ENCODE results near the gene HMGN1. TPM values are rescaled to one million over a fixed set of nuclear protein-coding genes. Genes with fewer than 3 reads are reported as not detected.
A peak's percentile ranks its signal among the peaks of the same experiment; 100 is the strongest.

Gene HMGN1
- polyA plus RNA-seq, 1 donor from 2014 or later: 2,070 TPM

DNA sequence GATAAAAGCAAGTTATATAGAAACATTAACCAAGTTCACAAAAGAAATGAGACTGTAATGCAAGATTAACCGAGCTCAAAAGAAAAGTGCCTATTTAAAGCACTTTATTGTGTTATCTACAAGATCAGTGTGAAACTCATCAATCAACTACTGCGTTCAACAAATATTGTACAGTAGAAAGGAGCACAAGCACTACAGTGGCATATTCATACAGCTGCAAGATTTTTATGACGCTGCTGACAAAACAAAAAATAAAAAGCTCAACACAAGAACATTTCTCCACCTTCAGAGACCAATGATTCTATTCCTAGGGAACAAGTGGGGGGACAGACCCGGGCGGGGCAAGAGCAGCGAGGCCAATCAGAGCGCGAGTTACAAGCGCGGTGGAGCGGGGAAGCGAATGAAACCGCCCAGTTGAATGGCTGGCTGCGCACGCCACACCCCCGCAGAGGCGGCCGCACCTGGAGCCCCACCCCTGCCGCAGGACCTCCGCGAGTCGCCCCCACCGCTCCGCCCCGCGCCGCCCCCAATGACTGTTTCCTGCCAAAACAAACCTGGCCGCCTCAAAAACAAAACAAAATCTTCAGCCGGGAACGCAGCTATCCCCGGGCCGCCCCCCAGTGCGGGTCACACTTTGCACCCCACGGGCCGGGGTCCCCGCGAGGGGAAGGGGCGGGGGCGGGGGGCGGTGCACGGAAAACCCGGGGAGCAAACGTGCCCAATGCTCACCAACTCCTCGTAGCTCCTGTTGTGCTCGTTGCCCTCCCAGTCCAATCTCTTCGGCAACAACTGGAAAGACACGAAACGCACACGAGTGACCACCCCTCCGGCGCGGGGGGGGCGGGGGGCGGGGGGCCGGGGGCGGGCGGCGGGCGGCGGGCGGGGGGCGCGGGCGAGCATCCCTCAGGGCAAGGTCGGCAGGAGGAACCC, 36.5 kb downstream of the HMGN1 start:
- Histone ChIP-seq H2AFZ (ENCODE audit: low read depth, low read length) (no peak overlapping the region), H3K27ac (ENCODE audit: low read length) (peak overlapping the region; percentile 97), H3K79me2 (replicated peaks; ENCODE audit: insufficient read depth, low read length) (peaks cover 48% of the 10 kb centered on the region), H3K27me3 (ENCODE audit: insufficient read depth, low read depth, low read length) (no peaks in the 10 kb centered on the region), H4K20me1 (ENCODE audit: insufficient read depth) (peaks cover 6% of the 10 kb centered on the region), H3K9ac (ENCODE audit: low read length) (peak overlapping the region; percentile 99), H3K9me2 (ENCODE audit: insufficient read depth, low read length) (no peaks in the 10 kb centered on the region), H3K36me3 (ENCODE audit: insufficient read depth, low read length) (no peaks in the 10 kb centered on the region), H3K4me3 (ENCODE audit: low read length) (peak overlapping the region; percentile 97), H3K9me3 (ENCODE audit: low read length) (no peaks in the 10 kb centered on the region), H3K4me2 (ENCODE audit: low read length) (peak overlapping the region; percentile 94), H3F3A (ENCODE audit: insufficient read depth, low read length, poor library complexity, severe bottlenecking) (no peaks in the 10 kb centered on the region)
- TF ChIP-seq EP300 (conservative IDR thresholded peaks at IDR 0.05; ENCODE audit: poor library complexity, severe bottlenecking) (no peak), SMC3 (conservative IDR thresholded peaks at IDR 0.05; ENCODE audit: poor library complexity) (peak; percentile 42), POLR2AphosphoS5 (IDR thresholded peaks at IDR 0.05) (peak; percentile 46), TAF1 (IDR thresholded peaks at IDR 0.05; ENCODE audit: low read depth) (no peak), RAD21 (conservative IDR thresholded peaks at IDR 0.05) (peak; percentile 30), MXI1 (conservative IDR thresholded peaks at IDR 0.05; ENCODE audit: poor library complexity, severe bottlenecking) (peak; percentile 41)
- TF ChIP-seq, protein P1, sequence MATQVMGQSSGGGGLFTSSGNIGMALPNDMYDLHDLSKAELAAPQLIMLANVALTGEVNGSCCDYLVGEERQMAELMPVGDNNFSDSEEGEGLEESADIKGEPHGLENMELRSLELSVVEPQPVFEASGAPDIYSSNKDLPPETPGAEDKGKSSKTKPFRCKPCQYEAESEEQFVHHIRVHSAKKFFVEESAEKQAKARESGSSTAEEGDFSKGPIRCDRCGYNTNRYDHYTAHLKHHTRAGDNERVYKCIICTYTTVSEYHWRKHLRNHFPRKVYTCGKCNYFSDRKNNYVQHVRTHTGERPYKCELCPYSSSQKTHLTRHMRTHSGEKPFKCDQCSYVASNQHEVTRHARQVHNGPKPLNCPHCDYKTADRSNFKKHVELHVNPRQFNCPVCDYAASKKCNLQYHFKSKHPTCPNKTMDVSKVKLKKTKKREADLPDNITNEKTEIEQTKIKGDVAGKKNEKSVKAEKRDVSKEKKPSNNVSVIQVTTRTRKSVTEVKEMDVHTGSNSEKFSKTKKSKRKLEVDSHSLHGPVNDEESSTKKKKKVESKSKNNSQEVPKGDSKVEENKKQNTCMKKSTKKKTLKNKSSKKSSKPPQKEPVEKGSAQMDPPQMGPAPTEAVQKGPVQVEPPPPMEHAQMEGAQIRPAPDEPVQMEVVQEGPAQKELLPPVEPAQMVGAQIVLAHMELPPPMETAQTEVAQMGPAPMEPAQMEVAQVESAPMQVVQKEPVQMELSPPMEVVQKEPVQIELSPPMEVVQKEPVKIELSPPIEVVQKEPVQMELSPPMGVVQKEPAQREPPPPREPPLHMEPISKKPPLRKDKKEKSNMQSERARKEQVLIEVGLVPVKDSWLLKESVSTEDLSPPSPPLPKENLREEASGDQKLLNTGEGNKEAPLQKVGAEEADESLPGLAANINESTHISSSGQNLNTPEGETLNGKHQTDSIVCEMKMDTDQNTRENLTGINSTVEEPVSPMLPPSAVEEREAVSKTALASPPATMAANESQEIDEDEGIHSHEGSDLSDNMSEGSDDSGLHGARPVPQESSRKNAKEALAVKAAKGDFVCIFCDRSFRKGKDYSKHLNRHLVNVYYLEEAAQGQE (IDR thresholded peaks at IDR 0.05; ENCODE audit: borderline replicate concordance): no peak

DNA sequence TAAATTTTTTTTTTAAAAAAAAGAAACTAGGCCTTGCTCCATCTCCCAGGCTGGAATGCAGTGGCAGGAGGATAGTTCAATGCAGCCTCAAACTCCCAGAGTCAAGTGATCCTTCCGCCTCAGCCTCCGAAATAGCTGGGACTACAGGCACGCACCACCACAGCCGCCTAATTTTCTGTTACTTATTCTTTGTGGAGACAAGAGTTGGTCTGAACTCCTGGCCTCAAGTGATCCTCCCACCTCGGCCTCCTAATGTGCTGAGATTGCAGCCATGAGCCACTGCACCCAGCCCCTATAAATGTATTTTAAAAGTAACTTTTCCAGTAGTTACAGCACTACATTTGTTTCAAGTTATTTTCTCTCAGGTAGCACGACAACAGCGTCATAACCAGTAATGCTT, 37.7 kb downstream of the HMGN1 start:
- no peaks in the 10 kb centered on the region for H3K27me3 ChIP-seq (ENCODE audit: insufficient read depth, low read depth, low read length)
- peak overlapping the region; percentile 97 for H3K4me3 ChIP-seq (ENCODE audit: low read length)
- no peak overlapping the region for H3K4me2 ChIP-seq (ENCODE audit: low read length)
- peaks cover 6% of the 10 kb centered on the region for H4K20me1 ChIP-seq (ENCODE audit: insufficient read depth)
- no peaks in the 10 kb centered on the region for H3K36me3 ChIP-seq (ENCODE audit: insufficient read depth, low read length)
- no peaks in the 10 kb centered on the region for H3K9me3 ChIP-seq (ENCODE audit: low read length)
- peaks cover 49% of the 10 kb centered on the region for H3K79me2 ChIP-seq (replicated peaks; ENCODE audit: insufficient read depth, low read length)
- TF ChIP-seq MXI1 (conservative IDR thresholded peaks at IDR 0.05; ENCODE audit: poor library complexity, severe bottlenecking) (no peak), RAD21 (conservative IDR thresholded peaks at IDR 0.05) (no peak), EZH2 (IDR thresholded peaks at IDR 0.05; ENCODE audit: borderline replicate concordance, insufficient read depth, low read length, poor library complexity, severe bottlenecking) (no peak), EP300 (conservative IDR thresholded peaks at IDR 0.05; ENCODE audit: poor library complexity, severe bottlenecking) (no peak), TAF1 (IDR thresholded peaks at IDR 0.05; ENCODE audit: low read depth) (no peak), SMC3 (conservative IDR thresholded peaks at IDR 0.05; ENCODE audit: poor library complexity) (no peak), POLR2AphosphoS5 (IDR thresholded peaks at IDR 0.05) (no peak)
- TF ChIP-seq, protein P2, sequence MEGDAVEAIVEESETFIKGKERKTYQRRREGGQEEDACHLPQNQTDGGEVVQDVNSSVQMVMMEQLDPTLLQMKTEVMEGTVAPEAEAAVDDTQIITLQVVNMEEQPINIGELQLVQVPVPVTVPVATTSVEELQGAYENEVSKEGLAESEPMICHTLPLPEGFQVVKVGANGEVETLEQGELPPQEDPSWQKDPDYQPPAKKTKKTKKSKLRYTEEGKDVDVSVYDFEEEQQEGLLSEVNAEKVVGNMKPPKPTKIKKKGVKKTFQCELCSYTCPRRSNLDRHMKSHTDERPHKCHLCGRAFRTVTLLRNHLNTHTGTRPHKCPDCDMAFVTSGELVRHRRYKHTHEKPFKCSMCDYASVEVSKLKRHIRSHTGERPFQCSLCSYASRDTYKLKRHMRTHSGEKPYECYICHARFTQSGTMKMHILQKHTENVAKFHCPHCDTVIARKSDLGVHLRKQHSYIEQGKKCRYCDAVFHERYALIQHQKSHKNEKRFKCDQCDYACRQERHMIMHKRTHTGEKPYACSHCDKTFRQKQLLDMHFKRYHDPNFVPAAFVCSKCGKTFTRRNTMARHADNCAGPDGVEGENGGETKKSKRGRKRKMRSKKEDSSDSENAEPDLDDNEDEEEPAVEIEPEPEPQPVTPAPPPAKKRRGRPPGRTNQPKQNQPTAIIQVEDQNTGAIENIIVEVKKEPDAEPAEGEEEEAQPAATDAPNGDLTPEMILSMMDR (IDR thresholded peaks at IDR 0.05; ENCODE audit: poor library complexity, severe bottlenecking): no peak
- TF ChIP-seq, protein P1 (IDR thresholded peaks at IDR 0.05; ENCODE audit: borderline replicate concordance): no peak
- H3K27ac ChIP-seq (ENCODE audit: low read length): no peak overlapping the region
- H3F3A ChIP-seq (ENCODE audit: insufficient read depth, low read length, poor library complexity, severe bottlenecking): no peaks in the 10 kb centered on the region
- H2AFZ ChIP-seq (ENCODE audit: low read depth, low read length): no peak overlapping the region
- H3K9ac ChIP-seq (ENCODE audit: low read length): no peak overlapping the region
- no peaks in the 10 kb centered on the region for H3K9me2 ChIP-seq (ENCODE audit: insufficient read depth, low read length)

All from neural cell (in vitro differentiated cells).